ENCODE measurements around the gene SDR39U1. TPM values are rescaled to one million over a fixed set of nuclear protein-coding genes. Genes with fewer than 3 reads are reported as not detected.
"Not testable (repeated sequence)": the region's sequence is repeated elsewhere in the genome, so short reads cannot be mapped to it uniquely, and the experiment has no call there.

Gene SDR39U1
- polyA plus RNA-seq, 1 donor from 2014 or later: 142 TPM

DNA sequence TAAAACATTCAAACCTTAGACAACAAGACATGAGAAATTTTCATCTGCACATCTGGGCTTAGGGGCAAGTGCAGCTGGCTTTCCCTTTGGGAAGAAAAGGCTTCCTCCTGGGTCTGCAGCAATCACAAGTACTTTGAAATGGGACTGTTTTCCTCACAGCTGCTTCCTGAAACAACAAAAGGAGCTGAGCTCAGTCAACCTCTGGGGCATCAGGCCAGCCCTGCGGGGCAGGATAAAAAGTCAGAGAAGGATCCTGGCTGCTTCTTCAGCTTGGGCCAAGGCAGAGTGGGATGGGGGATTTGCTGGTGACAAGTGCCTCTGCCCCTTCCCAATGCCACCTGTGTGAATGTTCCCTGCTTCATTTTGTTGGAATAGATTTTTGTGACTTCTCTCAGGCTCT is 16.2 kb upstream of the SDR39U1 start:
- TF ChIP-seq EP300 (conservative IDR thresholded peaks at IDR 0.05; ENCODE audit: poor library complexity, severe bottlenecking): no peak
- TF ChIP-seq TAF1 (IDR thresholded peaks at IDR 0.05; ENCODE audit: low read depth): no peak
- TF ChIP-seq, protein P1, sequence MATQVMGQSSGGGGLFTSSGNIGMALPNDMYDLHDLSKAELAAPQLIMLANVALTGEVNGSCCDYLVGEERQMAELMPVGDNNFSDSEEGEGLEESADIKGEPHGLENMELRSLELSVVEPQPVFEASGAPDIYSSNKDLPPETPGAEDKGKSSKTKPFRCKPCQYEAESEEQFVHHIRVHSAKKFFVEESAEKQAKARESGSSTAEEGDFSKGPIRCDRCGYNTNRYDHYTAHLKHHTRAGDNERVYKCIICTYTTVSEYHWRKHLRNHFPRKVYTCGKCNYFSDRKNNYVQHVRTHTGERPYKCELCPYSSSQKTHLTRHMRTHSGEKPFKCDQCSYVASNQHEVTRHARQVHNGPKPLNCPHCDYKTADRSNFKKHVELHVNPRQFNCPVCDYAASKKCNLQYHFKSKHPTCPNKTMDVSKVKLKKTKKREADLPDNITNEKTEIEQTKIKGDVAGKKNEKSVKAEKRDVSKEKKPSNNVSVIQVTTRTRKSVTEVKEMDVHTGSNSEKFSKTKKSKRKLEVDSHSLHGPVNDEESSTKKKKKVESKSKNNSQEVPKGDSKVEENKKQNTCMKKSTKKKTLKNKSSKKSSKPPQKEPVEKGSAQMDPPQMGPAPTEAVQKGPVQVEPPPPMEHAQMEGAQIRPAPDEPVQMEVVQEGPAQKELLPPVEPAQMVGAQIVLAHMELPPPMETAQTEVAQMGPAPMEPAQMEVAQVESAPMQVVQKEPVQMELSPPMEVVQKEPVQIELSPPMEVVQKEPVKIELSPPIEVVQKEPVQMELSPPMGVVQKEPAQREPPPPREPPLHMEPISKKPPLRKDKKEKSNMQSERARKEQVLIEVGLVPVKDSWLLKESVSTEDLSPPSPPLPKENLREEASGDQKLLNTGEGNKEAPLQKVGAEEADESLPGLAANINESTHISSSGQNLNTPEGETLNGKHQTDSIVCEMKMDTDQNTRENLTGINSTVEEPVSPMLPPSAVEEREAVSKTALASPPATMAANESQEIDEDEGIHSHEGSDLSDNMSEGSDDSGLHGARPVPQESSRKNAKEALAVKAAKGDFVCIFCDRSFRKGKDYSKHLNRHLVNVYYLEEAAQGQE (IDR thresholded peaks at IDR 0.05; ENCODE audit: borderline replicate concordance): no peak
- TF ChIP-seq CTCF (IDR thresholded peaks at IDR 0.05; ENCODE audit: poor library complexity, severe bottlenecking): no peak
- no peak for TF ChIP-seq EZH2 (IDR thresholded peaks at IDR 0.05; ENCODE audit: borderline replicate concordance, insufficient read depth, low read length, poor library complexity, severe bottlenecking)
- no peak for TF ChIP-seq POLR2AphosphoS5 (IDR thresholded peaks at IDR 0.05)
- TF ChIP-seq RAD21 (conservative IDR thresholded peaks at IDR 0.05): no peak
- TF ChIP-seq SMC3 (conservative IDR thresholded peaks at IDR 0.05; ENCODE audit: poor library complexity): no peak
- TF ChIP-seq MXI1 (conservative IDR thresholded peaks at IDR 0.05; ENCODE audit: poor library complexity, severe bottlenecking): no peak
- no peaks in the 10 kb centered on the region for H3F3A ChIP-seq (ENCODE audit: insufficient read depth, low read length, poor library complexity, severe bottlenecking)
- H3K4me2 ChIP-seq (ENCODE audit: low read length): no peak overlapping the region
- no peaks in the 10 kb centered on the region for H3K9me2 ChIP-seq (ENCODE audit: insufficient read depth, low read length)
- H2AFZ ChIP-seq (ENCODE audit: low read depth, low read length): no peak overlapping the region
- H3K27me3 ChIP-seq (ENCODE audit: insufficient read depth, low read depth, low read length): no peaks in the 10 kb centered on the region
- no peaks in the 10 kb centered on the region for H3K9me3 ChIP-seq (ENCODE audit: low read length)
- no peak overlapping the region for H3K9ac ChIP-seq (ENCODE audit: low read length)
- H3K27ac ChIP-seq (ENCODE audit: low read length): no peak overlapping the region
- H3K79me2 ChIP-seq (replicated peaks; ENCODE audit: insufficient read depth, low read length): no peaks in the 10 kb centered on the region
- no peak overlapping the region for H3K4me3 ChIP-seq (ENCODE audit: low read length)
- H4K20me1 ChIP-seq (ENCODE audit: insufficient read depth): no peaks in the 10 kb centered on the region
- H3K36me3 ChIP-seq (ENCODE audit: insufficient read depth, low read length): no peaks in the 10 kb centered on the region

DNA sequence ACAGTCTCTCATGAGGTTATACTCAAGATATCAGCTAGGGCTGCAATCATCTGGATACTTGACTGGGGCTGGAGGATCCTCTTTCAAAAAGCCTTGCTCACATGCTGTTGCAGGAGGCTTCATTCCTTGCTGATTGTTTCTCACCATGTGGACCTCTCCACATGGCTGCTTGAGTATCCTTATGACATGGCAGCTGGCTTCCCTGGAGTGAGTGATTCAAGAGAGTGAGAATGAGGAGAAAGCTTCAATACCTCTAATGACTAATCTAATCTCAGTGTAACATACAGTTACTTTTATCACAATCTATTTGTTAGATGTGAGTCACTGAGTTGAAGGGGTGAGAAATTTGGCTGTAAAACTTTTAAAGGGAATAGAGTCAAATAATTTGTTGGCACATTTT is 14.4 kb upstream of the SDR39U1 start:
- no peaks in the 10 kb centered on the region for H3K27me3 ChIP-seq (ENCODE audit: insufficient read depth, low read depth, low read length)
- H3K79me2 ChIP-seq (replicated peaks; ENCODE audit: insufficient read depth, low read length): no peaks in the 10 kb centered on the region
- H3K27ac ChIP-seq (ENCODE audit: low read length): no peak overlapping the region
- H3K36me3 ChIP-seq (ENCODE audit: insufficient read depth, low read length): no peaks in the 10 kb centered on the region
- no peak overlapping the region for H3K4me3 ChIP-seq (ENCODE audit: low read length)
- TF ChIP-seq SMC3 (conservative IDR thresholded peaks at IDR 0.05; ENCODE audit: poor library complexity): no peak
- no peak for TF ChIP-seq TAF1 (IDR thresholded peaks at IDR 0.05; ENCODE audit: low read depth)
- no peak for TF ChIP-seq CTCF (IDR thresholded peaks at IDR 0.05; ENCODE audit: poor library complexity, severe bottlenecking)
- TF ChIP-seq EZH2 (IDR thresholded peaks at IDR 0.05; ENCODE audit: borderline replicate concordance, insufficient read depth, low read length, poor library complexity, severe bottlenecking): no peak
- TF ChIP-seq, protein P1 (IDR thresholded peaks at IDR 0.05; ENCODE audit: borderline replicate concordance): no peak
- H3F3A ChIP-seq (ENCODE audit: insufficient read depth, low read length, poor library complexity, severe bottlenecking): no peaks in the 10 kb centered on the region
- no peaks in the 10 kb centered on the region for H3K9me2 ChIP-seq (ENCODE audit: insufficient read depth, low read length)
- no peak overlapping the region for H3K9ac ChIP-seq (ENCODE audit: low read length)
- H2AFZ ChIP-seq (ENCODE audit: low read depth, low read length): no peak overlapping the region
- H3K4me2 ChIP-seq (ENCODE audit: low read length): no peak overlapping the region
- no peaks in the 10 kb centered on the region for H4K20me1 ChIP-seq (ENCODE audit: insufficient read depth)
- no peaks in the 10 kb centered on the region for H3K9me3 ChIP-seq (ENCODE audit: low read length)

DNA sequence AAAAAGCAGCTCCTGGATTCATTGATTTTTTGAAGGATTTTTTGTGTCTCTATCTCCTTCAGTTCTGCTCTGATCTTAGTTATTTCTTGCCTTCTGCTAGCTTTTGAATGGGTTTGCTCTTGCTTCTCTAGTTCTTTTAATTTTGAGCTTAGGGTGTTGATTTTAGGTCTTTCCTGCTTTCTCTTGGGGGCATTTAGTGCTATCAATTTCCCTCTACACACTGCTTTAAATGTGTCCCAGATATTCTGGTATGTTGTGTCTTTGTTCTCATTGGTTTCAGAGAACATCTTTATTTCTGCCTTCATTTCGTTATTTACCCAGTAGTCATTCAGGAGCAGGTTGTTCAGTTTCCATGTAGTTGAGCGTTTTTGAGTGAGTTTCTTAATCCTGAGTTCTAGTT is 8.3 kb upstream of the SDR39U1 start:
- H4K20me1 ChIP-seq (ENCODE audit: insufficient read depth); H3K4me2 ChIP-seq (ENCODE audit: low read length); H3K9me3 ChIP-seq (ENCODE audit: low read length); H3K27ac ChIP-seq (ENCODE audit: low read length); H3K27me3 ChIP-seq (ENCODE audit: insufficient read depth, low read depth, low read length); H3F3A ChIP-seq (ENCODE audit: insufficient read depth, low read length, poor library complexity, severe bottlenecking); H3K36me3 ChIP-seq (ENCODE audit: insufficient read depth, low read length); H3K9me2 ChIP-seq (ENCODE audit: insufficient read depth, low read length); H3K4me3 ChIP-seq (ENCODE audit: low read length); H3K79me2 ChIP-seq (replicated peaks; ENCODE audit: insufficient read depth, low read length); H2AFZ ChIP-seq (ENCODE audit: low read depth, low read length); H3K9ac ChIP-seq (ENCODE audit: low read length): not testable (repeated sequence)

Data from neural cell (in vitro differentiated cells).